ENCODE results near the gene PAQR3.

GRCh38 chr4:78930016-78930629 lies 9.1 kb downstream of the PAQR3 start:
- TF ChIP-seq CTCF (IDR thresholded peaks at IDR 0.05; ENCODE audit: low read length) (no peak), EZH2 (optimal IDR thresholded peaks at IDR 0.05; ENCODE audit: low read depth, low read length) (no peak)

Data from MM.1S (cell line).